Activated T-cell treated with anti-CD3 and anti-CD28 coated beads, Interleukin-2, amount 50 U/mL, for 24 hours (primary cell): Measurements from ENCODE around the gene TENM3.
"Not testable (repeated sequence)": the region's sequence is repeated elsewhere in the genome, so short reads cannot be mapped to it uniquely, and the experiment has no call there.

Experiments used
- DNase-seq: peaks from one replicate; pipeline ENCODE4 v3.0.0-alpha.2; 2020
- H3K27ac Mint-ChIP-seq: 2 replicates; pipeline ENCODE4 v1.8.0; 2020; ENCODE audit warnings: mild to moderate bottlenecking, mixed read lengths
- H3K27me3 Mint-ChIP-seq: 2 replicates; pipeline ENCODE4 v1.8.0; 2020; ENCODE audit warnings: mixed read lengths
- H3K36me3 Mint-ChIP-seq: 2 replicates; pipeline ENCODE4 v1.8.0; 2020; ENCODE audit warnings: low read depth, mixed read lengths
- H3K4me1 Mint-ChIP-seq: 2 replicates; pipeline ENCODE4 v1.8.0; 2020; ENCODE audit warnings: low read depth, mixed read lengths
- H3K4me3 Mint-ChIP-seq: 2 replicates; pipeline ENCODE4 v1.8.0; 2020; ENCODE audit warnings: mild to moderate bottlenecking, moderate library complexity, mixed read lengths
- H3K9me3 Mint-ChIP-seq: 2 replicates; pipeline ENCODE4 v1.8.0; 2020; ENCODE audit warnings: mixed read lengths

The TENM3 gene

GRCh38 chr4:182384631-182385091, 141.5 kb downstream of the TENM3 start:
- H3K36me3 Mint-ChIP-seq, result no peaks in the 10 kb centered on the region
- H3K4me1 Mint-ChIP-seq, result no peaks in the 10 kb centered on the region
- peaks cover 1% of the 10 kb centered on the region for H3K27me3 Mint-ChIP-seq
- no peak overlapping the region for H3K27ac Mint-ChIP-seq
- H3K4me3 Mint-ChIP-seq, result no peak overlapping the region
- H3K9me3 Mint-ChIP-seq, result no peaks in the 10 kb centered on the region
- DNase-seq, result no peak

- Mint-ChIP-seq H3K27ac (no peak overlapping the region), H3K4me1 (no peaks in the 10 kb centered on the region), H3K4me3 (no peak overlapping the region), H3K36me3 (no peaks in the 10 kb centered on the region), H3K27me3 (no peaks in the 10 kb centered on the region), H3K9me3 (no peaks in the 10 kb centered on the region)
- no peak for DNase-seq
Measured at GRCh38 chr4:182385897-182386296, 142.7 kb downstream of the TENM3 start.

- H3K4me3 Mint-ChIP-seq, H3K27me3 Mint-ChIP-seq, H3K9me3 Mint-ChIP-seq, DNase-seq, H3K36me3 Mint-ChIP-seq, H3K27ac Mint-ChIP-seq, H3K4me1 Mint-ChIP-seq: not testable (repeated sequence)
Measured at GRCh38 chr4:182386576-182386975, 143.4 kb downstream of the TENM3 start.

- Mint-ChIP-seq H3K36me3 (no peaks in the 10 kb centered on the region), H3K9me3 (no peaks in the 10 kb centered on the region), H3K4me3 (no peak overlapping the region), H3K4me1 (no peaks in the 10 kb centered on the region), H3K27ac (no peak overlapping the region), H3K27me3 (no peaks in the 10 kb centered on the region)
- DNase-seq, result no peak
Measured at GRCh38 chr4:182391111-182391684, 148.0 kb downstream of the TENM3 start.

- Mint-ChIP-seq H3K36me3 (no peaks in the 10 kb centered on the region), H3K4me1 (no peaks in the 10 kb centered on the region), H3K4me3 (no peak overlapping the region)
Measured at GRCh38 chr4:182394181-182394580, 151.0 kb downstream of the TENM3 start.

GRCh38 chr4:182400081-182400480, 156.9 kb downstream of the TENM3 start:
- Mint-ChIP-seq H3K27me3 (no peaks in the 10 kb centered on the region), H3K36me3 (no peaks in the 10 kb centered on the region), H3K4me1 (no peaks in the 10 kb centered on the region), H3K27ac (no peak overlapping the region), H3K4me3 (no peak overlapping the region), H3K9me3 (no peaks in the 10 kb centered on the region)
- DNase-seq, result no peak

More at GRCh38 chr4:182394181-182394580, 151.0 kb downstream of the TENM3 start:
- no peak for DNase-seq
- Mint-ChIP-seq H3K27ac (no peak overlapping the region), H3K9me3 (no peaks in the 10 kb centered on the region), H3K27me3 (no peaks in the 10 kb centered on the region)

GRCh38 chr4:182400790-182401189, 157.6 kb downstream of the TENM3 start:
- H3K4me3 Mint-ChIP-seq, result no peak overlapping the region
- no peak for DNase-seq
- H3K4me1 Mint-ChIP-seq, result no peaks in the 10 kb centered on the region
- H3K27me3 Mint-ChIP-seq, result peaks cover 3% of the 10 kb centered on the region
- no peaks in the 10 kb centered on the region for H3K36me3 Mint-ChIP-seq
- no peak overlapping the region for H3K27ac Mint-ChIP-seq
- H3K9me3 Mint-ChIP-seq, result no peaks in the 10 kb centered on the region

- no peak overlapping the region for H3K27ac Mint-ChIP-seq
- H3K4me3 Mint-ChIP-seq, result no peak overlapping the region
- no peaks in the 10 kb centered on the region for H3K36me3 Mint-ChIP-seq
- H3K27me3 Mint-ChIP-seq, result peaks cover 3% of the 10 kb centered on the region
- H3K4me1 Mint-ChIP-seq, result no peaks in the 10 kb centered on the region
- DNase-seq, result no peak
- no peaks in the 10 kb centered on the region for H3K9me3 Mint-ChIP-seq
Measured at GRCh38 chr4:182404376-182404775, 161.2 kb downstream of the TENM3 start.

GRCh38 chr4:182405087-182405486, 161.9 kb downstream of the TENM3 start:
- no peak for DNase-seq
- no peak overlapping the region for H3K27ac Mint-ChIP-seq
- H3K27me3 Mint-ChIP-seq, result peaks cover 3% of the 10 kb centered on the region
- H3K4me3 Mint-ChIP-seq, result no peak overlapping the region
- no peaks in the 10 kb centered on the region for H3K4me1 Mint-ChIP-seq
- H3K9me3 Mint-ChIP-seq, result no peaks in the 10 kb centered on the region
- no peaks in the 10 kb centered on the region for H3K36me3 Mint-ChIP-seq

GRCh38 chr4:182409271-182409670, 166.1 kb downstream of the TENM3 start:
- Mint-ChIP-seq H3K4me1 (no peaks in the 10 kb centered on the region), H3K27ac (no peak overlapping the region), H3K27me3 (peaks cover 3% of the 10 kb centered on the region), H3K36me3 (no peaks in the 10 kb centered on the region), H3K4me3 (no peak overlapping the region), H3K9me3 (peaks cover 11% of the 10 kb centered on the region)
- DNase-seq, result no peak

- Mint-ChIP-seq H3K9me3 (peaks cover 14% of the 10 kb centered on the region), H3K27me3 (no peaks in the 10 kb centered on the region), H3K36me3 (no peaks in the 10 kb centered on the region), H3K27ac (no peak overlapping the region), H3K4me3 (no peak overlapping the region), H3K4me1 (no peaks in the 10 kb centered on the region)
- no peak for DNase-seq
Measured at GRCh38 chr4:182411391-182411790, 168.2 kb downstream of the TENM3 start.

- no peak for DNase-seq
- Mint-ChIP-seq H3K9me3 (peaks cover 14% of the 10 kb centered on the region), H3K27me3 (no peaks in the 10 kb centered on the region), H3K27ac (no peak overlapping the region), H3K36me3 (no peaks in the 10 kb centered on the region), H3K4me3 (no peak overlapping the region), H3K4me1 (no peaks in the 10 kb centered on the region)
Measured at GRCh38 chr4:182413550-182413949, 170.3 kb downstream of the TENM3 start.

GRCh38 chr4:182415116-182415515, 171.9 kb downstream of the TENM3 start:
- H3K27me3 Mint-ChIP-seq, result no peaks in the 10 kb centered on the region
- H3K27ac Mint-ChIP-seq, result no peak overlapping the region
- H3K4me3 Mint-ChIP-seq, result no peak overlapping the region
- H3K36me3 Mint-ChIP-seq, result no peaks in the 10 kb centered on the region
- DNase-seq, result no peak
- no peaks in the 10 kb centered on the region for H3K4me1 Mint-ChIP-seq
- peaks cover 14% of the 10 kb centered on the region for H3K9me3 Mint-ChIP-seq

- DNase-seq, result no peak
- Mint-ChIP-seq H3K4me1 (no peaks in the 10 kb centered on the region), H3K4me3 (no peak overlapping the region), H3K27me3 (no peaks in the 10 kb centered on the region), H3K27ac (no peak overlapping the region), H3K9me3 (peaks cover 17% of the 10 kb centered on the region), H3K36me3 (no peaks in the 10 kb centered on the region)
Measured at GRCh38 chr4:182416067-182416466, 172.9 kb downstream of the TENM3 start.

- Mint-ChIP-seq H3K4me1 (no peaks in the 10 kb centered on the region), H3K4me3 (no peak overlapping the region), H3K9me3 (peaks cover 11% of the 10 kb centered on the region), H3K36me3 (no peaks in the 10 kb centered on the region), H3K27me3 (no peaks in the 10 kb centered on the region), H3K27ac (no peak overlapping the region)
- no peak for DNase-seq
Measured at GRCh38 chr4:182418054-182418734, 175.0 kb downstream of the TENM3 start.
